Measurements from ENCODE around the gene ATP2B1.
"Not testable (repeated sequence)": the region's sequence is repeated elsewhere in the genome, so short reads cannot be mapped to it uniquely, and the experiment has no call there.

Gene ATP2B1

DNA sequence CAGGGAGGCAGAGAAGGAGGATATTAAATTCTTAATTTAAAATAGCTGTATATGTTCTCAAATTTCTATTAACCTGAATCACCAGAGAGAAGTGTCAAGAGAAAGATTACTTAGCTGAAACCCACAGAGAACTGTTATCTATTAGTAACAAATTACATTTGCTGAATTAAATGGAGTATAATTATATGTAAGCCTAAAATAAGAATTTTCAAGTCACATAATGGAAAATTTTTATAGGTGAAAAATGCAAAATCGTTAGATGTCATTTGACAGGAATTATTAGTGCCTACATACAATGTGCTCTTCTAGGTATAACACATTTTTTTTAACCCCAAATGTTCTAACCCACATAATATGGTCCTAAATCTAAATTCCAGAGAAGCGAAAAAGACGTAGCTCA is 4.1 kb upstream of the ATP2B1 start:
- DNase-seq (ENCODE audit: low read depth in 3 of 3): no peak

DNA sequence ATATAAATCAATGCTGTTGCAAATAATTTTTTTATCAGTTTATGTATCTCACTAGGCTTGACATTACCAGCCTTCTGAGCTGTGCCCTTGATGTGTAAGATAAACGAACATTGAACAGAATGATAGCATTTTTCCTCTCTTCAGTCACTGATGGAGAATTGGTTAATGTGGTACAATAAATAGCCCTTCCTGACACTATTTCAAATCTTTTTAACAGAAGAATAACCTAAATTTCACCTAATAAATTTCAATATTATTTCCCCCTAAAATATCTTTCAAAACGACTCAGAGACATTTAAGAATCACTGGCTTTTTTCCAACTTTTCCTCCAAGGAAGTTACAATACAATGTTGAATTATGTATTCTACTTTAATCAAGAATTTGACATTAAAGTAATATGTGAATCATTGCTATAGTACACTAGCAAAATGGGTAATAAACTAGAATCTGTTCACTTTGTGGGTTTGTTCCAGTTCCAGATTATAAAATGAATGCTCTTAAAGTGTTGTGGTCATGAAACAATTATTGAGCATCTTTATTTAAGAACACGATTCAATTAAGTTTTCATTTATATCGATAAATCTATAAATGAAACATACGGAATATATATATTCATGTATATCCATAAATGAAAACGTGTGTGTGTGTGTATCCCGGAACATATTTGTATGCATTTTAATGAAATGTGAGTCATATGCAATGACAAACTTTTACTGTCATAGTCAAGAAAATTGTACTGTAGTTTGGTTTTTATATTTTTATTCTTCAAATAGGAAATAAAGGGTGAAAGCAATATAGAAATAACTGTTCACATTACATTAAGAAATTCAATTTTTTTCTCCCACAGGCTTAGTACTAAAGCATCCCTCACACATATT is 2.5 kb upstream of the ATP2B1 start:
- DNase-seq (ENCODE audit: low read depth in 3 of 3): no peak

DNA sequence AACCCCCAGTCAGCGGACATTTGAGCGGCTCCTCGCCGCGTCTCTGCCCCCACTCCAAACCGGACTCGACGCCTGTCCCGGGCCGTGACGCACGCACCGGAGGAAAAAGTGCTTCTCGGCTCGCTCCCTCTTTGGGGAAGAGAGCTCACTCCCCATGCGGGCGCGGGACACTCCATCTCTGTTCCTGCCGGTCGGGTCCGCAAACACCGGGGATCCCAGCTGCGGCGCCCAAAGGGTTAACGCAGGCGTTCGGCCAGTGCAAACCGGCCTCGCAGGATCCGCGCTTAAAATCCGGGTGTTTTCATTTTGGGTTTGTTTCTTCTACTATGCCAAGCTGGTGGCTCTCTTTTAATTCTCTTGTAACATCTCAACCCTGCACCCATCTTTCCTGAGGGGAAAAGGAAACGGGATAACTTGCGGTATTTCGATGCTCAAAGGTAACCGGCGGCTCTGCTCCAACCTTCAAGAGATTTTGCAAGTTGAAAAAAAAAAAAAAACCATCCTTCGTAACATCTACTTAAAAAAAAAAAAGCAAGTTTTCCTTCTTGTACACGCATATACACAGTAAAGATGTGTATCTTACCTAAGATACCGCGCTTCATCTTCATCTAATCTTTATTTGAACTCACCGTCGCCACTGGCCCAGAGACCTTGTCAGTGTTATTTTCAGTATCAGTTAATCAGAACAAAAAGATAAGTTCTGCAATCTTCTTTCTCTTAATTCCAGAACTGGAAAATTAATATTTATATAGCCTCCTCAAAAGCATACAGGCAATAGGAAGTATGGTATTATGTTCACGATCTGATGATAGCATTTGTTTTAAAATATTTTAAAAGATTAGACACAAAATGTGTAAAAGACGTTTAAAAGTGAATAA is 1.6 kb upstream of the ATP2B1 start:
- DNase-seq (ENCODE audit: low read depth in 3 of 3): no peak

DNA sequence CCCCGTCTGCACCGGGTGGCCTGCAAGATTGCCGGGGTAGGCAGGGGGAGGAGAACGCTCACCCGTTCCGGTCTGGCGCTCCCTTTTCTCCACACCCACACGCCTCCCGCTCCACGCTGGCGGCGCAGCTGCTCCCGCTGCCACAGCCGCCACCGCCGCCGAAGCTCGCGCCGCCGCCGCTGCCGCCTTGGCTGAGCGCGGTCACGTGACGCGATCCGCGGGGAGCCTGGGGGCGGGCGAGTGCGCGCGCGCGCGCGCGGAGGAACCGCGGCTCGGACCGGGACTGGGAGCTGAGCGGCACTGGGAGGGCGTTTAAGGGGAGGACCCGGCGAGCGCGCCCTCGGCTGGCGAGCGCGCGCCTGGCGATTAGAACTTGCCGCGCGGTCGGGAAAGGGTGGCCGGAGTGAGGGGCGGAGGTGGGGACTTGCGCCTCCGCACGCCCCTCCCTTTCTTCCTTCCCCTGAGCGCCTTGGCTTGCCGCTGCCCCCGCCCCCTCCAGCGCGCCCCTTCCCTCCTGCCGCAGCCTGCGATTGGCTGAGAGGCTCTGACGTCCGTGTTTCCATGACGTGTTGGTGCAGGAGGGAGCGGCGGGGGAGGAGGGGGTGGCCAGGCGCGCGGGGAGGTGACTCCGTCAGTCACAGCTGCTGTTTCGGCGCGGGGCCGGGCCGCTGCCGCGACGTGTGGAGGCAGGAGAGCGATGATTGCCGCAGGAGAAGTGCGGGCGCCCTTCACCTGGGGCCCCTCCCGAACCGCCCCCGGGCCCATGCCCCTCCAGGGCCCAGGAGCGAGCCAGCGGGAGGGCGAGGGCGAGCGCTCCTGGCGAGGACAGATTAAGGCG is 738 bp upstream of the ATP2B1 start:
- peak; percentile 96 to 99 (median 99) for DNase-seq (ENCODE audit: low read depth in 3 of 3)

DNA sequence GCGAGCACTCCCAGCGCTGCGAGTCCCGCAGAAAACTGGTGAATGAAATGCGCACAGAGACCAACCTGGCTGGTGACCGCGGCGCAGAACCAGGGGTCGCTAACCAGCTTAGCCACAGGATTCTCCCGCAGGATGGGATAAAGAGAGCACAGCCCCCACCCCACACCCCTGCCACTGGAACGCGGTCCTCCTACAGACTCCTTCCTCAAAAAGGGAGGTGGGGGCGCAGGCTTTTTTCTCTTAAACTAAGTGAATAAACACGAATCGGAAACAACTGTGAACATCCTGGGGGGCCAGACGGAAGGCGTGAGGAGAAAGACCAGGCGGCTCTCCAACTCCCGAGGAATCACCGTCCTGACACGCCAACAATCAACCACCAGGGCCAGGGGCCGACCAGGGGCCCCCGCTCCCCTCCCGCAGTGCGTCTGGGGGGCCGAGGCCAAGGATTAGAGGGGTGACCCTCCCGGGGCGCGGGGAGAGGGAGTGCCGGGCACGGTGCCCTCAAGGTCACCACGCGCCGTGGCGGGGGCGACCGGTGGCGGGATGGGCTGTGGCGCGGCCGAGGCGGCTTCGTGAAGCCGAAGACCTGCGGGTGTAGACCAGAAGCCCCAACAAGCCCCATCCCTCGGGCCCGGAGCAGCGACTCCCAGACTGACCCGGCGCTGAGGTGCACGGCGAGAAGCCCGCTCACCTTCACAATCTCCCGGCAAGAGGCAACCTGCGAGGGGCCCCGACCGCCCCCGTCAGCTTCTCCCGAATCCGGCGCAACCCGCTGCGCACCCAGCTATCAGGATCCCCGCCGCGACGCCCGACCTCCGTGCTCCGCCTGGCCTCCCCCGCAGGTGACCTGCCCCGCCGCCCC is 704 bp downstream of the ATP2B1 start:
- peak; percentile 24 to 29 (median 28) for DNase-seq (ENCODE audit: low read depth in 3 of 3)

DNA sequence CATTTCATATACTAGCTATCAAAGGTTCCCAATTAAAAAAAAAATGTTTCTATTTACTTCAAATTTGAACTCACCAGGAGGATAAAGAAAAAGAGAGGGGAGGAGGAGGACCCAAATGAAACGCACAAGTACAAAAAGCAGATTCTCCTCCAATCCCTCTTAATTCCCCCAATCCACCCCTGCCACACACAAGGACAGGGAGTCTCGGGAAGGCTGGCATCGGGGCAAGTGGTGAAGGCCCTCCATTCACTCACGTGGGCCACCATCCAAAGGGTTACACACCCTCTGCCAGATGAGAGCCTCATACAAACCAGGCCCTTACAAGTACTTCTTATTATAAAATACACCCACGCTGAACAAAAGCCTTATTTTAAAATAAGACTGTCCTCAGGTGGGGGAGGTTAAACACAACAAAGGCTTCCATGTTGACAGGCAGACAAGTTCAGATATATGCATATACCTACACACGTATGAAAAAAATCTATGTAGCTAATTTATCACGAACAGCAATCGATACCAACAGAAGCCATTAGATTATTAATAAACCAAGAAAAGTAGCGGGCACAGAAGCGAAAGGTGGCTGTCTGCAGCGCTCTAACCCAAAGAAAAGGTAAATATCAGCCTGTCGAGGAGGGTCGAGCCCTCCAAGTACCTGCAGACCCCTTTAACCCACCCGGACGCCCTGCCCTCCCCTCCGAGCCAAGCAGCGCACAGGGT is 1.5 kb downstream of the ATP2B1 start:
- DNase-seq (ENCODE audit: low read depth in 3 of 3): no peak

DNA sequence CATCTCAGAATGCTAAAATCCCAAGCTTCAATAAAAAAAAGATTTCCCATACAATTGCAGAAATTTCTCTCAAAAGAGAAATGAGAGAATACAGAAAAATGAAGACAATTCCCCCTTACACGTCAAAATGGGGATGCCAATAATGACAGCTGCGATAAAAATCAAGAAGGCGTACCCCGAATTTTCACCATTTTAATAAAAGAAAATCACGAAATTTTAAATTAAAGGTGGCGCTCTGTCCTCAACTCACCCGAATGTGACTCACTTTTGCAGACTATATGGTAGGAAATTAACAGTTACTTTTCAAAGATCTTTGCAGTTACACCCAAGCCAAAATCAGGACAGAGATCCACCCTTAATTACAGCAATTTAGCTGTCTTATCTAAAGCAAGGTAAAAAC is 2.1 kb downstream of the ATP2B1 start:
- DNase-seq (ENCODE audit: low read depth in 3 of 3): no peak

DNA sequence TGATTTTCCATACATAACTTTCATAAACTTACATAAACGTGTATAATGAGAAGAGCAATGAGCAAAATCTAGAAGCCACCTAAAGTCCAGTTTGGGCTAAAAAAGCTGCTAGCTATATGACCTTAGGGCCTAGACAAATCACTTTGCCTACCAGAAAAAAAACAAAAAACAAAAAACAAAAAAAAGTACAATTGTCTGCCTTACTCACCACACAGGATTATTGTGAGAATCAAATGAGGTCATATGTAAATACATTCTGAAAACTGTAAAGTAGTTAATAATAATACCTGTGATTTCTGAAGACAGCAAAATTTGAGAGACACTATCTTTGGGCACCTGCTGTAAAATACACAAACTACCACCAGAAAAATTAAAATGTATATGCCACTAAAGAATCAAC is 4.2 kb downstream of the ATP2B1 start:
- DNase-seq (ENCODE audit: low read depth in 3 of 3): no peak

DNA sequence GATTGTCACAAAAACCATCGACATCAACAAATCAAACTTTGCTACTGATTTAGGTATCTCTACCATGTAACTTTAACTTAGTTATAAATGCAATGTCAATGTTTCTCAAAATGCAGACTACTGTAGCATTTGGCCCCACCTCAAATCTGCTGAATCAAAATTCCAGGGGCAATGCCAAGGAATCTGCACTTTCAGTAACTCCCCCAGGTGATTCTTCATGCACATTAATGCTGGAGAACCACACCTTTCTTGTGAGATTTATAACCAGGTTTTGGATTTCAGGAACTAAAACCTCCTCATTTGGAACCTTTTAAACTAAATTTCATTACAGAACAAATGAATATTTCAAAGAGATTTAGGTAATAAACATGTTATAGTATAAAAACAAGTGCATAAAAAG is 4.9 kb downstream of the ATP2B1 start:
- no peak for DNase-seq (ENCODE audit: low read depth in 3 of 3)

DNA sequence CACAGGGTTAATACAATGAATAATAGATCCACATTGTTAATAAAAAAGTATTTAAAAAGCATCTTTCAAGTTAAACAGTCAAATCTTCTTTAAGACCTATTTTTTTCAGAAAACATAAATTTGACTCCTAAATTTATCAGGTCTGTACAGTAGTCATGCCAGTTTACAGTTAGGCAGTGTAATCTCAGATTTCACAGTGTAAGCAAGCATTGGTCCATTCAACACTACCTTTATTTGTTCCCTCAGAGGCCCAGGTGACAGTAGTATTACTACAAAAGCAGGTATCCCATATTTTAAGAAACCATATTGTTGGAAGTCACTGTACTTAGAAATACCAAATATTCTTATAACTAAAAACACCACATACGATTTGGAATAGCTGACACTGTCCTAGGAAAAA is 6.1 kb downstream of the ATP2B1 start:
- DNase-seq (ENCODE audit: low read depth in 3 of 3): no peak

DNA sequence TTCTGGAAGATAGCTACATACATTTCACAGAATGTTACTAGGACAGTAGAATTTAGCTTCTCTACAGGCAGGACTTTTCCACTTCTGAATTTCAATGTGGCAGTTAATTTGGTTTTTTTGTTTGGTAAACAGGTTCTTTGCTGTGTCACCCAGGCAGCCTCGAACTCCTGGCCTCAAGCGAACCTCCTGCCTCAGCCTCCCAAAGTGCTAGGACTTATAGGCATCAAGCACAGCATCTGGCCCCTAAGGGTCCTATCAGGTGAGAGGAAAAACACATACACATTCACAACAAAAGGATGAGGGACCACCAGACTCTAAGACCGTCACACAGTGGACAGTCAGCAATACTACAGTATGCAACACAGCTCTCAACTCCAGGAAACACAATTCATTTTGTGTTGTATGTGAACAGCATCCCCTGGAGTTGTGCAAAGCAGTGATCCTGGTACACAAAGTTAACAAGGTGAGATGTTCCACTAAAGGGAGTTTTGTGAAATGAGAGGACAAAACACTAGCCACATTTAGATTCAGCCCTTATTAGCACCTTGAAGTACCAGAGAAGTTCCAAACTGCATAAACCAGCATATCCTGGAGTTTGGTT is 6.9 kb downstream of the ATP2B1 start:
- DNase-seq (ENCODE audit: low read depth in 3 of 3): no peak

DNA sequence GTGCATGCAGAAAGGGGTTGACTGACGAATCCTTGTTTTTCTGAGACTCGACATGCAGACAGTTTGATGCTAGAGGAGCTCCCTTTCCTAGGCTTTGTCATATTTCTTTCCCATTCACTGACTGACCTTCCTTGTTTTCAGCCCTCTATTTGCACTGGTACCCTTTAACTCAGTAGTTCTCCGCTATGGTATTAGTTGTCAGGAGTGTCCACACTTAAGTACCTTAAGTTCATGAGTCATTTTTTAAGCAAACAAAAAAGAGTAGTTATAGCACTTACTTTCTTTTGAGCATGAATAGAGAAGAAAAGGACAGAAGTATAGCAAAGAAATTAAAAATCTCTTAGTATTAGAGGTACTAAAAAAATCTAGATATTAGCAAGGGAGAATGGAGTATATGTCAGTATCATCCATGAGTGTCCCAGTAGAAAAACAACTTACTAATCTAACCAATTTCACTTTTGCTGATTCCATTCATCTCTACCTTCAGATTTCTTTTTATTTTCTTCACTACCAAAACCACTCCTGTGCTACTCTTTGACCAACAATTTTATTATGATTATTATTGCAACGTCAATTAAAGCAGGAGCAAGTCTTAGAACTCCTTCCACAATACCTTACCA is 8.3 kb downstream of the ATP2B1 start:
- DNase-seq (ENCODE audit: low read depth in 3 of 3): no peak

DNA sequence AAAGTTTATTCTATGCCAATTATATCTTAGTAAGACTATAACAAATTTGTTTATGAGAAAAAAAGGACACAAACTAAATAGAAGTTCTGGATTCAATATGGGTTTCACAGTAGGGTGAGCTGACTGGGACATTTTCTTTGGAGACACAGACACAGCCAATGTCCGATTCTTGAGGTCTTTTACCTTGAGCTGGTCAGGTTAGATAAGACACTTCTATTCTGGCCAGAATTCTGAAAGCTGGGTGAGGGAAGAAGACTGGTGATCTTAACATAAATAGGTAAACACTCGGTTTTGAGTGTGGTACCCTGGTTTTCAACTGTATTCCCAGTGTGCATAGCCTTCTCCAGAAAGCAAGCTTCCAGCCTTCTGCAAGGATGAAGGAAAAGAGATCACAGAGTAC is 10.0 kb downstream of the ATP2B1 start:
- DNase-seq (ENCODE audit: low read depth in 3 of 3): no peak

DNA sequence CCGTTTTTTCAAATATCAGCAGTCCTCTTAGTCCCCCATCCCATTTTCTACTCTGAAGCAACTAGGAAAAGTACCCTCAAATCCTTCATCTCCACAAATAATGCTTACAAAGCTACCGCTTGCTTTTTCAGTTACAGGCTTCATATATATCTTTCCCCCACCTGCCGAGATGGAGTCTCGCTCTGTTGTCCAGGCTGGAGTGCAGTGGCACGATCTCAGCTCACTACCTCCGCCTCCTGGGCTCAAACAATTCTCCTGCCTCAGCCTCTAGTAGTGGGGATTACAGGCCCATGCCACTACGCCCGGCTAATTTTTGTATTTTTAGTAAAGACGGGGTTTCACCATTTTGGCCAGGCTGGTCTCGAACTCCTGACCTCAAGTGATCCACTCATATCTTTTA is 10.9 kb downstream of the ATP2B1 start:
- not testable (repeated sequence) for DNase-seq (ENCODE audit: low read depth in 3 of 3)

DNA sequence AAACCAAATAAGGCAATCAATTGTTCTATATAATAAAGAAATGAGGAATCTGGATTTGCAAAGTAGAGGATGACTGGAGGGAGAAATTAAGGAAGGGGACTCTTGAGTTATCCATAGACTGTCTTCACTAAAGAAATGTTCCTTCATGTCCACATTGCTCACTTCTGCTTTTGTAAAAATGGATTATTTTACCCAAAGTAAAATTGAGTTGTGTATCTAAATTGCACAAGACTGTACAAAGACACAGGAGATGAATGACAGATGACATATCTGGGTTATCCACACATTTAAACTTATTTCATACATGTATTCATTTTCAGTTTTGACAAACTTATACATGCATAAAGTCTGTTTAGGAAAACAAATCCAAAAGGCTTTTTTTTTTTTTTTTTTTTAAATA is 11.3 kb downstream of the ATP2B1 start:
- no peak for DNase-seq (ENCODE audit: low read depth in 3 of 3)

DNA sequence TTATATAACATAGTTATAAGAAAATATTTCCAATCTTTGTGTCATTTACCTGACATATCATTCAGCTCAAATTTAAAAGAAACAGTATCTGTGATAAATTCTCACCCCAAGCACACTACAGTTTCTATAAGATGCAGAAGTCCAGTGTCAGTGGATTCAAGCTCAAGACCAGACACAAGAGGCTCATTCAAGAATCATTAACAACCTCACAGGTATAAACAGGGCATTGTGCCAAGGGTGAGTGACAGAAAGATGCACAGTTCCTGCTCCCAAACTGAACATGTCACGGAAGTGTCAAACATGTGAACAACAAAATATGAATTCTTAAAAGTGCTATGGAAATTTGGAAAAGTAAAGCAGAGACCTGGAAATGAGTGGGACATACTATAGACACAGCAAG is 12.8 kb downstream of the ATP2B1 start:
- no peak for DNase-seq (ENCODE audit: low read depth in 3 of 3)

DNA sequence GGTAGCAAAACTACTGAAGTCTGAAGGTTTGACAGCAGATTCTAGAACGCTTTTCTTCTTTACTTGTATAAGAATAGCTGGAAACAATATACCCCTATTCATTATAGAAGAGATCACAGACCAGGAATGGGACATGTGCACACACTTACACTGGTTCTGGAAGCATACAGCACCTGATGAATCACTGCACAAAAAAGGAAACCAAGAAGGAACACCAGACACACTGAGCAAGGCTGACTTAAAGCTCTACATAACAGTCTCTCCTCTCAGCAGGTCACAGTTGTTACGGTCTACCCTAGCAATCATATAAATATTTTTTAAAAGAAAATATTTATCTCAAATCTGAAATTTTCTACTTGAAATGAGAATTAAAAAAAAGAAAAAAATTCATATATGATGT is 13.5 kb downstream of the ATP2B1 start:
- no peak for DNase-seq (ENCODE audit: low read depth in 3 of 3)

DNA sequence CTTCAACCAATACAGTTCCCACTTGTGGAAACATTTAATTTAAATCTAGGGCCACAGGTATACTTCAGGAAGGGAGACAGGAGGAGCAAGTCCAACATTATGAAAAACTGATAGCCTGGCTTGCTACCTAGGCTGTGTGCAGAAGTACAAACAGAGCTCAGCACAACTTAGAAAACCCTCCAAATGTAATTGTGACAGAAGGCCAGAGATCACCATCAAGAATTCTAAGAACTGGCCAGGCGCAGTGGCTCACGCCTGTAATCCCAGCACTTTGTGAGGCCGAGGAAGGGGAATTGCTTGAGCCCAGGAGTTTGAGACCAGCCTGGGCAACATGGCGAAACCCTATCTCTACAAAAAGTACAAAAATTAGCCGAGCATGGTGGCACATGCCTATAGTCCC is 14.1 kb downstream of the ATP2B1 start:
- no peak for DNase-seq (ENCODE audit: low read depth in 3 of 3)

DNA sequence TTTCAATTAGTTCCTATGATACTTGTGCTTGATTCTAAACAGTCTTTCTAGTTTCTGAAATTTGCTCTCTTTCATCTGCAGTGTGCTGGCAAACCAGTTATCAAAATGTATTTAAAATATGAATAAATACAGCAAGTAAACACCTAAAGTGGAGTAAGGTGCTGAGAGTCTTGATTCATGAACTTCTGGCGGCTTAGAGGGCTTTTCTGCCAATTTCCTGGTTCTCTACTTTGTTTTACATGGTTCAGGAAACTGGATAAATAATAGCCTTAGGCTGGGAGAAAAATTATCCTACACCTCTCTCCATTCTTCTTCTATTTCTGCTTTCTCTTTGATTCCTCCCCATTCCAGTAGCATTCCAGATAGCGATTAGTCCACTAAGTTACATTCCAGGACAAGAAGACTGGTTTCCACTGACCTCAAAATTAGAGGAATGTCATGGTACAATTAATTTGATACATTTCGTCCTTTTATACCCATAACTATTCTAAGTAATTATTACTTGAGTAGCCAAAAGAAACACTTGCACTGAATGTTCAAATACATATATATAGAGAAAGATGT is 14.9 kb downstream of the ATP2B1 start:
- no peak for DNase-seq (ENCODE audit: low read depth in 3 of 3)

Measured in stimulated activated CD4-positive, alpha-beta T cell treated with anti-CD3 and anti-CD28 coated beads, TNF-alpha, amount 100 ng/mL, for 4 hours (primary cell).